HG03558 (cell line): Measurements from ENCODE around the gene LCE1D.

ENCODE experiments used
- ATAC-seq: cut with Tn5 transposase; IDR thresholded peaks from one replicate; pipeline ENCODE4 v1.9.1; 2021; ENCODE audit warnings: moderate number of reproducible peaks; ENCODE audit not compliant: unreplicated experiment; ENCODE audit errors: extremely low read depth

LCE1D gene, protein sequence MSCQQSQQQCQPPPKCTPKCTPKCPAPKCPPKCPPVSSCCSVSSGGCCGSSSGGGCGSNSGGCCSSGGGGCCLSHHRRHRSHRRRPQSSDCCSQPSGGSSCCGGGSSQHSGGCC

DNA sequence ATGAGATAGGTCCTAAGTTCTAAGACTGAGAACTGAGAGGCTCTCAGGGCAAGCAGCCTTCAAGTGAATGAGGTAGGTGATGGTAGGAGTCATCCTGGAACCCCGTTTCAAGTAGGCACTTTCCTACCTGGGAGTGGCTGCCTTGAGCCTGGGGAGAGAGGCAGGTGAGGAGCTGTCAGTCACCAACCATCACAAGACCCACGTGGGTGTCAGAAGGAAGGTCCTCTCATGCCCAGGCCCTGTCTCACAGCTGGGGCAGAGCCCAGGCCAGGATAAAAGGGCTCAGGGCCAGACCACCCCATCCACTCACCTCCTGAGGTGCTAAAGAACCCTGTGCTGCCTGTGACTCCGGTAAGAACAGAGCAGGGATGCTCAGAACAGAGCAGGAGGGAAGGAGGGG lies at the start of gene LCE1D:
Gene LCE1D, plus strand, starts transcription at position 301 of the 400 bp plus-strand sequence. CDS start 1,074 bp downstream, outside the sequence.
- no peak for ATAC-seq

DNA sequence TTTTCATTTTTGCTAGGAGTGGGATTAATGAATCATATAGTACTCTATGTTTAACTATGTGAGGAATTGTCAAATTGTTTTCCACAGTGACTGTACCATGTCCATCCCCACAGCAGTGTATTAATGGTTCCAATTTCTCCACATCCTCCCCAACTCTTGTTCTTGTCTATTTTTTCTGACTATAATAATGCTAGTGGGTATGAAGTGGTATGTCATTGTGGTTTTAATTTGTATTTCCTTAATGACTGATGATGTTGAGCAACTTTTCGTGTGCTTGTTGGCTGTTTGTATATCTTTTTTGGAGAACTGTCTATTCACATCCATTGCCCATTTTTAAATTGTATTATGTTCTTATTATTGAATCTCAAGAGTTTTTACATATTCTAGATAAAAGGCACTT lies 48.7 kb upstream of the LCE1D start:
- ATAC-seq = no peak

- ATAC-seq = no peak
Measured at GRCh38 chr1:152752225-152752624, 44.3 kb upstream of the LCE1D start.

- ATAC-seq = no peak
Measured at GRCh38 chr1:152753586-152753985, 42.9 kb upstream of the LCE1D start.

DNA sequence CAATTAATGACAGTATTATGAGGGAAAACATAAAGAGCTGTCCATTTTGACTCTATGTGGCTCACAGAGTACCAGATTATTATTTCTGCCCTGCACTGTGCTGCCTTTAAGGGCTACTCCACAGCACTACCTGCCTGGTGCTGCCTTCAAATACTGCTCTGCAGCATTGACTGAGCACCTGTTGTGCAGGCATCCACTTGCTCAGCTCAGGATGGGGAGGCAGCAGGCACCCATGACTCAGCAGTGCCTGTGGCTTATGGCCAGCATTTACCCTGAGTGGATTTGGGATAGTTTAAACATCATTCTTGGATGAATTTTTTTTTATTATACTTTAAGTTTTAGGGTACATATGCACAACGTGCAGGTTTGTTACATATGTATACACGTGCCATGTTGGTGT lies 39.6 kb upstream of the LCE1D start:
- ATAC-seq = no peak

- no peak for ATAC-seq
Measured at GRCh38 chr1:152757747-152758146, 38.8 kb upstream of the LCE1D start, which contains the start of gene KPRP. Gene KPRP, plus strand, starts transcription at chr1:152758025. Its CDS starts 1,564 bp downstream, at chr1:152759589.

DNA sequence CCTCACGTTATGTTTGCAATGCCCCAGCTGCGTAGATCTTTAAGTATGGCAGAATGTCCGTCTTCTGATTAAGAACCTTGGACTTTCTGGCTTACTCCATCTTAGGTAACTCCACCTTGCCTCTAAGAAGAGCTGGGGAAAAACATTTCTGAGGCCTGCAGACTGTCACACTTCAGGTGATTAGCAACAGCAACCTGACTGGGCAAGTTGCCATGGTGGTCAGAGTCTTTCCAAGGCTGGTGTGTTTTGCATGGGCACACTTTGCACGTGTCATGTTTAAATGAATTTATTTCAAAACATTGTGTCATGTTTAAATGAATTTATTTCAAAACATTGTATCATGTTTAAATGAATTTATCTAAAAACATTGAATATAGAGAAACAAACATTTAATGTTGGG lies 37.9 kb upstream of the LCE1D start:
- no peak for ATAC-seq

- no peak for ATAC-seq
Measured at GRCh38 chr1:152759453-152760173, 36.9 kb upstream of the LCE1D start.

GRCh38 chr1:152760551-152761190 lies 35.9 kb upstream of the LCE1D start:
- no peak for ATAC-seq

DNA sequence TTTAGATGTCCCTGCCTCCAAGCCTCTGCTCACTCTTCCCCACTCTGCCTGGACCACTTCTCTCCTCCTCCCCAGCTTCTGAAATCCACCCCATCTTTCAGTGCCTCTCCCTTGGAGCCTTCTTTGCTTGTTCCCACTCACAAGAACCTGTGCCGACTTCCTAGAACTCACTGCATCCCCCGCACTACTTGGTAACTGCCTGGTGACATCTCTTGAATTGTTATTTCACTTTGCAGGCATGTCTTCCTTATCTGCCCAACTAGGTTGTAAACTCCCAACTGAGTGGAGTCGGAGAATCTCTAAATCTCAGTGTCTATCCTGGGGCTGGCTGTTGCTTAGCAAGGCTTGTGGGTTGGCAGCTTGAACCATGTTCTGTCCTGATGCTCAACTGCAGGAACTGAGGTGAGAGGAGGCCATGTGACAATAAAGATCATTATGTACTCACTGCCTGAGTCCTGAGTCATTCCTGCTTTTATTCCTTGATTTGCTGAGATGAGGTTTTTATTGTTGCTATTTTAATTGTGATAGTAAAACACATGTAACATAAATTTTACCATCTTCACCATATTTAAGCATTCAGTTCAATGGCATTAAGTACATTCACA lies 34.8 kb upstream of the LCE1D start:
- no peak for ATAC-seq

GRCh38 chr1:152768847-152769533 lies 27.5 kb upstream of the LCE1D start:
- ATAC-seq = no peak

DNA sequence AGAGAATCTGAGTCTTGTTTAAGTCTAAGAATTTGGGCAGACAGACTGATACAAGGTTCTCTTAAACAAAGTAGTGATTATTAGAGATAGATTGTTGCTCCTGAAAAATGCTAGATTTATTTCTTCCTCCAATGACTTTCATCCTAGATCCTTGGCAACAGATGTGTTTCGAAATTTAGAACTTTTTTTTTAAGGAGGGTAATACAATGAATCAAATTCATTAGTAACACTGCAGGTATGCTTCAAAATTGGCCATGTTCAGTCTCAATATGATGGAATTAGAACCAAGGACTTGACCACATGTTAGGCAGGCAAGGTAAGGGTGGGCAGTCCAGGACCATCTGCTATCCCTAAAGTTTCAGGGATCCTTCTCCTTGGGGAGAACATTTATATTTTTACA lies 26.1 kb upstream of the LCE1D start:
- ATAC-seq = no peak

GRCh38 chr1:152774875-152775274 lies 21.6 kb upstream of the LCE1D start, which contains the start of gene LCE1F:
Gene LCE1F, plus strand, starts transcription at chr1:152775140. Its CDS starts 1,232 bp downstream, at chr1:152776372.
- ATAC-seq = no peak

- ATAC-seq = no peak
Measured at GRCh38 chr1:152776361-152776760, 20.2 kb upstream of the LCE1D start.

DNA sequence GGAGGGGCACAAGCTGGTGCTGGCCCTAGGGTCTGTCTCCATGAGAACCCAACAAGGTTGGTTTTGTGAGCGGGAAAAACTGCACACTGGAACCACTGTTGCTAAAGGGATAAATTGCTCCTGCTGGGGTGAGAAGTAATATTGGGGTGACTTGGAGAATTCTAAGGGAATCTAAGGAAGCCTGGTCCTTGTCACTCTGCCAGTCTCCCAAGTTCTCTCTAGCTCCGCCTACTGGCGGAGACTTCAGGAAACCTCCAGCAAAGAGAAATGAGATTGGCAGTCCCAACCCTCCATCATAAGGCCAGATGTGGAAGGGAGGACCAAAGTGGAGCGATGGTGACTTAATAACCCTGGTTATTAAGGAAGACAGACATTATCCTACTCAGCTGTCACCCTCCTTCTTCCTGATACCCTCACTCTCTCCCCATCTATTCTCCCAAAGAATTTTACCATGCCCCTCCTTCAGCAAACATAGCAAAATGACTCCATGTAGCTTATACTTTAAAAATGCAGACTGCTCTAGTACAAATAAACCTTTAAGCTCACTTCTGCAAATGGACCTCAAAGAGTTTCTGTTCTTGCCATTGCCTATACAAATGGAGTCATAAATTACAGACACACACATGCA lies 18.9 kb upstream of the LCE1D start:
- no peak for ATAC-seq

DNA sequence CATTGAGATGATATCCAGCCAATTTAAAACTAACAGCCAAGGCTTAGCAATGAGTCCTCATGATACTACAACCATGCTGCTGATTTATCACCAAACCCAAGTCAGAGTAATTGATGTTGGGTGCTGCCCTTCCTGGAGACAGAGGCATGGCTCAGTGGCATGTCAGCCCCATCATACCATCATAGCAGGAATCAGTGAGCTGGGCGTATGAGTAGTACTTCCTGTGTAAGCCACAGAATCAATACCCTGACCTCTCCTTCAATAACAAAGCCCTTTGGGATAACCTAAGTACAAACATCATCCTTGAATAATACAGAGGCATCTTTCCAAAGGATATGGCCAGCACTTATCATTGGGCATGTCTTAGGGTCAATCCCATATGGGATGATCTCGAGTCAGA lies 13.4 kb upstream of the LCE1D start:
- ATAC-seq = no peak

DNA sequence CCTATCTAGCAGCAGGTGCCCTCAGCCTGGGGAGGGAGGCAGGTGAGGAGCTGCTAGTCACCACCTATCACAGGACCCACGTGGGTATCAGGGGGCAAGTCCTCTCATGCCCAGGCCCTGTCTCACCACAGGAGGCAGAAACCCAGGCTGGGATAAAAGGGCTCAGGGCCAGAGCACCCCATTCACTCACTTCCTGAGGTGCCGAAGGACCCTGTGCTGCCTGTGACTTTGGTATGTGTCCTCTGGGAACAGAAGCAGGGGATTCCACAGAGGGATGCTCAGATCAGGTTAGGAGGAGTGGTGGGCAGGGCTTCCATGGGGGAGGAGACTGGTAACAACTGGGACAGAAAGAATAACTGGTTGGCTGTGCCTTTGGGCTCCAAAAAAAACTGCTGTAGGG lies 10.4 kb upstream of the LCE1D start, which contains the start of gene LCE1E:
Gene LCE1E, plus strand, starts transcription at position 181 of the 400 bp plus-strand sequence. CDS start 1,043 bp downstream, outside the sequence.
- ATAC-seq = no peak

DNA sequence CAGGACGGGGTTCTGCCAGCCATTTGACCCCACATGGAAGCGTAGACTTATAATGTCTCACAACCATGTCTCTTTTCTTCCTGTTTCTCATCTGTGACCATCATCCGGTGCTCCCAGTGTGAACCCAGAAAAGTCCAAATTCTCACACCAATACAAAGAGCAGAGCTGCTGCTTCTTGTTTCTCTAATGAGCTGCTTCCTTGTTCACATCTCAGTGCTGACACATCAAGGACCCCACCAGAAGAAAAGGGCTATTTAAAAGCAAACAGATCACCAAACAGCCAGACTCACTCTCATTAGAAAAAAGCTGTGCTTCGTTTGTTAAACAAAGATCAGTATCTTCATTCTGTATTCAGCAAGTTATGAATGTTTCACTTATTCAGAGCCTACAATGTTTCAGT lies 835 bp upstream of the LCE1D start:
- ATAC-seq = no peak

- ATAC-seq = no peak
Measured at GRCh38 chr1:152801333-152801732, 4.8 kb downstream of the LCE1D start.

- ATAC-seq = no peak
Measured at GRCh38 chr1:152806576-152806975, 10.1 kb downstream of the LCE1D start, which contains the start of gene LCE1C. Gene LCE1C, minus strand, starts transcription at chr1:152806651. Its CDS starts 1,173 bp downstream, at chr1:152805478.
